ENCODE measurements around the gene BORCS5.

- TF ChIP-seq CTCF (conservative IDR thresholded peaks at IDR 0.05; ENCODE audit: low read length): no peak
- TF ChIP-seq EZH2phosphoT487 (IDR thresholded peaks at IDR 0.05; ENCODE audit: borderline replicate concordance, low read depth, low read length): no peak
Observed at GRCh38 chr12:12432364-12432763, 75.5 kb downstream of the BORCS5 start.
